ENCODE data around the gene POLR2J3.
"Not testable (repeated sequence)": the region's sequence is repeated elsewhere in the genome, so short reads cannot be mapped to it uniquely, and the experiment has no call there.

Gene POLR2J3

DNA sequence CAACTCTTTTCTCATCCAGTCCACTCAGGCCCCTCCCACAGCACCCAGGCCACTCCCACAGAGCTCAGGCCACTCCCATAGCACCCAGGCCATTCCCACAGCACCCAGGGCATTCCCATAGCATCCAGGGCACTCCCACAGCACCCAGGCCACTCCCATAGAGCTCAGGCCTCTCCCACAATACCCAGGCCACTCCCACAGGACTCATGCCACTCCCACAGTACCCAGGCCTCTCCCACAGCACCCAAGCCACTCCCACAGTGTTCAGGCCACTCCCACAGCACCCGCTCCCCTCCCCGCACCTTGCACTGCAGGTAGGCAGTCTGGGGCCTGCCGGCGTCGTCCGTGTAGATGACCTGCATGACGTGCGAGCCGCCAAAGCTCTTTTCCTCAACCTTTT, 17.5 kb upstream of the POLR2J3 start:
- not testable (repeated sequence) for H3K27ac ChIP-seq

DNA sequence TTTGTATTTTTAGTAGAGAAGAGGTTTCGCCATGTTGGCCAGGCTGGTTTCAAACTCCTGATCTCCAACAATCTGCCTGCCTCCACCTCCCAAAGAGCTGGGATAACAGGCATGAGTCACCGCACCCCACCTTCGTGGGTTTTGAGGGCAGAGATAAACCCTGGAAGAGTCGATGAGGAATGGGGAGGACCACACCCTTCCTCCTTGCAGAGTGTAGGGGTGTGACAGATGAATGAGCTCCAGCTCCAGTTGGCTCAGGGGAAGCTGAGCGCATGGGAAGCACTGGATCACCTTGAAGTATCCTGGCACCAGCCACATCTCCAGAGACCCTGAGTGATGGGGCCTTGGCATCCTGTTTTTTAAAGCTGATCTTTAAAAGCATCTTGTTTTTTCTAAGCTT, 11.1 kb upstream of the POLR2J3 start:
- not testable (repeated sequence) for H3K27ac ChIP-seq

DNA sequence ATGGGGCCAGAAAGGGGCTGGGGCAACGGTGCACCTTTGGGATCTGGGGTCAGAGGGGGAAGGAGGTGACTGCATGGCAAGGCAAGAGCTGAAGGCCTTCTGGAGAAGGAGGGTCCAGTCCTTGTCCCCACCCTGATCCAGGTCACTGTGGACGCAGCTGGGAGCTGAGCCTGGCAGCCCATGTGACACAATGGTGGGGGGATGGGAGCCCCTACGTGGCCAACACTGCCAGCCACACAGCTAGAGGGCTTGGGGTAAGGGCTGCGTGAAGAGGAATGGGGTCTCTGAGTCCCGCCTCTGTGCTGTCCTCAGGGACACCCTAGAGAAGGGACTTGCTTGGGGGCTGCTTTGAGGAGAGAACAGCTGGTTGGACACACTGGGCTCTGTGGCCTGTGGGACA, 9.3 kb upstream of the POLR2J3 start:
- H3K27ac ChIP-seq = not testable (repeated sequence)

DNA sequence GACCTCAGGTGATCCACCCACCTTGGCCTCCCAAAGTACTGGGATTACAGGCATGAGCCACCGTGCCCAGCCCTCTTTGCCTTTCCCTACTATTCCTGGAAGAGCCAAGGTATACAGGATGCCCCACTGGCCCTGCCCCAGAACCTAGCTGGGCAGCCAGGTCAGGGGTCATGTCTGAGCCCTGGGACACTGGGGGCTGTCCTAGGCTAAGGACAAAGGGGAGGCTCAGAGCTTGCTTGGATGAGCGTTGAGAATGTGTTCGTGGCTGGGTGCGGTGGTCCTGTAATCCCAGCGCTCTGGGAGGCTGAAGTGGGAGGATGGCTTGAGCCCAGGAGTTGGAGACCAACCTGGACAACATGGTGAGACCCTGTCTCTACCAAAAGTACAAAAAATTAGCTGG, 6.1 kb upstream of the POLR2J3 start:
- not testable (repeated sequence) for H3K27ac ChIP-seq

DNA sequence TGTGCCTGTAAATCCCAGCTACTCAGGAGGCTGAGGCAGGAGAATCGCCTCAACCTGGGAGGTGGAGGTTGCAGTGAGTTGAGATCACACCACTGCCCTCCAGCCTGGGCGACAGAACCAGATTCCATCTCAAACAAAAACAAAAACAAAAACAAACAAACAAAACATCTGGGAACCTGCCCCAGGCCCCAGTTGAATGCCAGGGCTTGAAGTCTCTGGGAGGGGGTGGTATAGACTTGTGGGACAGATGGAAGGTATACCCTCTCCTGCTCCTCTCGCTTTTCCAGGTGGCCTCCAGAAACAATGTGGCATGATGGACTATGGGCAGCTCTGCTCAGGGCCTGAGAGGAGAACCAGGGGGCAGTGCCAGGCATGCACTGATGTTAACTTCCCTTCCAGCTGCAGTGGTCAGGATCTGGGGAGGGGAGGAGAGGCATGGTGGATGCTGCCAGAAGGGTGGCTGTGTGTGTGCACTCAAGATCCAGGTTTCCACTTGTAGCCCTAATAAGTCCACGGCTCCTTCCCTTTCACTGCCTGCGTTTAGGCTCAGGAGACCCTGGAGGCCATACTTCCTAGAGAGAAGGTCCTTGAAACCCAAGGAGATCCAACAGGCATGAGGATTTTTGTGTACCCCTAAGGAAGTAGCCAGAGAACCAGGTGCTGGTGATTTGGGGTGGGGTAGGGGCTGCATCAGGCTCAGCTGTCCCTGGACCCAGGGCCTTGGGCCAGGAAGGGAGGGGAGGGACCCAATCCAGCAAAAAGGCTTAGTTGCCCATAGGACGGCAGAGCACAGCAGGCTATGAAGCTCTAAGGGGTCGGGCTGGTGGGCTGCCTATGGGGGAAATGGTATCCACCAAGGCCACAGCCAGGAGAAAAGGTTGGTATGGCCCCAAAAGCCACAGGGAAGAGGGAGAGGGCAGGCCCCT, 5.2 kb upstream of the POLR2J3 start:
- H3K27ac ChIP-seq = peak overlapping the region; percentile 63

DNA sequence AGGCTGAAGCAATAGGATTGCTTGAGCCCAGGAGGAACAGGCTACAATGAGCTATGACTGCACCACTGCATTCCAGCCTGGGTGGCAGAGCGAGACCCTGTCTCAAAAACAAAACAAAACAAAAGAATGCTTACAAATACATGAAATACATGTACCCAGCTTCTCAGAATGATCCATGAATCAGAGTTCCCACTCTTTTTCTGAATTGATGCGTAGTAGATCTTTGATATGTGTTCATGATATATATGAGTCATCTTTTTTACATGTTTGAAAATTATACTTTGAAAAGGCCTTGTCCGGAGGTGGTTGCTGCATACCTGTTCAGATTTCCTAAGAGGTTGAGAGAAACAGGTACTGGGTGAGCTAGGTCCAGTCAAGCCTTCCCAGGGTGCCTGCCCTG, 4.0 kb upstream of the POLR2J3 start:
- not testable (repeated sequence) for H3K27ac ChIP-seq

DNA sequence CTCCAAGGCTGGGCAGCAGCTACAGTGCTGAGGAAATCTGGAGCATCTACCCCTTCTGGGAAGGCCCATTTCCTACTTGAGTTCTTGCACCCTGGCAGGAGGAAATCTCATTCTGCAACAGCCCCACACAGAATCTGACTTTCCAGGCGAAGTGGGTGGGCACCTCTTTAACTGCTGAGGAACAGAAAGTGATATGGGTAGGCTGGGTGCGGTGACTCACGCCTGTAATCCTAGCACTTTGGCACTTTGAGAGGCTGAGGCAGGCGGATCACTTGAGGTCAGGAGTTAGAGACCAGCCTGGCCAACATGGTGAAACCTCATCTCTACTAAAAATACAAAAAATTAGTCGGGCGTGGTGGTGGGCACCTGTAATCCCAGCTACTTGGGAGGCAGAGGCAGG, 2.2 kb upstream of the POLR2J3 start:
- not testable (repeated sequence) for H3K27ac ChIP-seq

DNA sequence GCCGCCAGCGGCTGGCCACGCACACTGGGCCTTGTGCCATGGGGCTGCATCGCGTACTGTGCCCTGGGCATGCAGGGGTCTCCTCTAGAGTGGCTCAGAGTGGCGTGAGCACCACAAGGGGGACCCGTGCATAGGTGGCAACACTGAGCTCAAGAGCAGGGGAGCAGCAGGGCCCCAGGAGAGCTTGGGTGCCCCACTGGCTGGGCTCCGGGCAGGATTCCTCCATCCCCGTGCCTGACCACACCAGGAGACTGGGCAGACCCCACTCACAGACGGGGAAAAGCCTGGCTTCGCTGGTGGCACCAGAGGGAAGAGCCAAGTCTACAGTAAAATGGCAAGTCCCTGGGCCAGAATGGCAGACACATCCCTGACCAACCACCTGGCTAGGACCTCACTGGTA, 3.8 kb downstream of the POLR2J3 start:
- not testable (repeated sequence) for H3K27ac ChIP-seq

DNA sequence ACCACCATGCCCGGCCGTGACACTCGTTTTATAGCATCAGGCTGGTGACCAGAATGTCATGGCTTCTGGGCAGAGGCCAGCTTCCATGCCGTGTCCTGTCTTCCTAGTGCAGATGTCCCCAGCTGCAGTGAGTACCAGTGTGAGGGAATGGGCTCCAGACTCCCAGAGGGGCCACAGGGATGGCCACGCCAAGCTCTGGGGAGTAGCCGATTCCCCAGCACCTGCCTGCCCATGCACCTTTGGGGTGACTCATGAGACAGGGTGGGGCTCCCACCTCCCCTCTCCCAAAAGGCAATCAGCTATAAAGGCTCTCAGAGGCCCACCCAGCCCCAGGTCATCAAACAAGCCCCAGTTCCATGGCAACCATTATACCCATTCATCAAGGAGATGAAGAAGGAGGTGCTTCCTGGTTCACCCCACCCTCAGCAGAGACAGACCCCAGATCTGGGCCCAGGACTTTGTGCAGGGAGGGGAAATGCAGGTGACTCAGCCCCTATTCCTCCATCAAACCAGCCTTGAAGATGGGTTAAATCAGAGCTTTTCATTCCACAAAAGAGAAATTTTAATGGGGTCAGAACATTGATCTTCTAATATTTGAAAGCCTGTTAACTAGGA, 21.5 kb downstream of the POLR2J3 start, which contains the start of gene SPDYE2:
Gene SPDYE2, plus strand, starts transcription at position 419 of the 615 bp plus-strand sequence. CDS start 2,030 bp downstream, outside the sequence.
- H3K27ac ChIP-seq = not testable (repeated sequence)

DNA sequence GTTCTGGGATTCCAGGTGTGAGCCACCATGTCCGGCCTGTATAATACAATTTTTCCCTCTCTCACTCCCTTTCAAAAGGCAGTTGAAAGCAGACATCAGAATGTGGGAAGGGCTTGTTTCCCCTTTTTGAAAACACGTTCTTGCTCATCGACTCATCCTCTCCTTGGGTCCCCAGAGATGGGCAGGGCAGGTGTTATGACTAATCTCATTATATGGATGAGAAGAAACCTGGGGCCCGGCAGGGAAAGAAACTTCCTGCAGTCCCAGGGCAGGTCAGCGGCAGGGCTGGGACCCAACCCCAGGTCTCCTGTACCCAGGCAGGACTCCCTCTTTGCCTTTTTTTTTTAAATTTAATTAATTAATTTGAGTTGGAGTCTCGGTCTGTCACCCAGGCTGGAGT, 26.0 kb downstream of the POLR2J3 start:
- not testable (repeated sequence) for H3K27ac ChIP-seq

DNA sequence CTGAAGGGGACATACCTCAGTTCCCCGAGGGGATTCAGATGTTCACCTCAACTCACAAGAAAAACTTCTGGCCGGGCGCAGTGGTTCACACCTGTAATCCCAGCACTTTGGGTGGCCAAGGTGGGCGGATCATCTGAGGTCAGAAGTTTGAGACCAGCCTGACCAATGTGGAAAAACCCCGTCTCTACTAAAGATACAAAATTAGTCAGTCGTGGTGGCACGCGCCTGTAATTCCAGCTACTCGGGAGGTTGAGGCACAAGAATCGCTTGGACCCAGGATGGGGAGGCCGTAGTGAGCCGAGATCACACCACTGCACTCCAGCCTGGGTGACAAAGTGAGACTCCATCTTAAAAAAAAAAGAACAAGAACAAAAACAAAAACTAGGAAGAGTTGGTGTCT, 27.1 kb downstream of the POLR2J3 start:
- H3K27ac ChIP-seq = not testable (repeated sequence)

DNA sequence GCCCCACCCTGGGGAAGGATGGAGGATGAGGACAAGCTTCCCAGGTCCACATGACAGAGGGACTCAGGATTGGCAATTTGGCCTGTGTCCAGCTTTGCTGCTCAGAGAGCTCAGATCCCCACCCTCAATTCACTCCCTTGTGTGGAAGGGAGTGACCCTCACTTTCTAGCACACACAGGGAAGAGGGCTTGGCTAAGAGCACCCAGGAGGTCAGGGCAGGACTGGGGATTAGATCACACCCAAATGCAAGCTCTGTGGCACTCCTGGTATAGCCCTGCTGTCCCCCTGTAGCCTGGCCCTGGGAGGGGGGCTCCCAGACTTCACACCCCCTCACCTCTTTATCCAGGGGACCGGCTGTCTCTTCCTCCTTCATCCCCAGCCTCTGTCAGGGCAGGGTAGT, 28.0 kb downstream of the POLR2J3 start:
- H3K27ac ChIP-seq = not testable (repeated sequence)

DNA sequence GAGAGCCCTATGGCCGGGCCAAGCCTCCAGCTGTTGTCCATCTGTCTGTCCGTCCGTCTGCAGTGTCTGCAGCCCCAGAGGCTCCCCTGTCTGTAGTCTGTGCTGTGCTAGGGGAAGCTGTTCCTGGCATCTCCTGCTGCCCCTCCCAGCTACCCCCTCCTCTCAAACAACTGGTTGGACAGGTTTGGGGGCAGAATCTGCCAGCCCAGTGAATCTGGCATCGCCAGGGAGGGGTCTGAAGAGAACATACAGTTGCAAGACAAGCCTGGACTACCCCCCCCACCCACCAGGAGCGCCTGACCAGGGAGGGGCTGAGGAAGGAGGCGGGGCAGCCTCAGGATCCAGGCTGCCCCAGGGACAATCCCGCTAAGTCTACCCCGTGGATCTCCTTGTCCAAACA, 28.8 kb downstream of the POLR2J3 start, which contains the start of gene UPK3BL2:
Gene UPK3BL2, minus strand, starts transcription at position 101 of the 400 bp plus-strand sequence. Its CDS starts 60 bp downstream, at position 41.
- H3K27ac ChIP-seq = not testable (repeated sequence)

DNA sequence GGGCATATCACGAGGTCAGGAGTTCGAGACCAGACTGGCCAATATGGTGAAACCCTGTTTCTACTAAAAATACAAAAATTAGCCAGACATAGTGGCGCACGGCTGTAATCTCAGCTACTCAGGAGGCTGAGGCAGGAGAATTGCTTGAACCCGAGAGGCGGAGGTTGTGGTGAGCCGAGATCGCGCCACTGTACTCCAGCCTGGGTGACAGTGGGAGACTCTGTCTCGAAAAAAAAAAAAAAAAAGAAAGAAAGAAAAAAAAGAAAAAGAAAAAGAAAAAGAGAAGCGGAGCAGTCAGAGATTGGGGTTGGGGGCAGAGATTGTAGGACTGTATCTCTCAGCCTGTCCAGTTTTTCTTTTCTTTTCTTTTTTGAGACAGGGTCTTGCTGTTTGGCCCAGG, 29.6 kb downstream of the POLR2J3 start:
- not testable (repeated sequence) for H3K27ac ChIP-seq

DNA sequence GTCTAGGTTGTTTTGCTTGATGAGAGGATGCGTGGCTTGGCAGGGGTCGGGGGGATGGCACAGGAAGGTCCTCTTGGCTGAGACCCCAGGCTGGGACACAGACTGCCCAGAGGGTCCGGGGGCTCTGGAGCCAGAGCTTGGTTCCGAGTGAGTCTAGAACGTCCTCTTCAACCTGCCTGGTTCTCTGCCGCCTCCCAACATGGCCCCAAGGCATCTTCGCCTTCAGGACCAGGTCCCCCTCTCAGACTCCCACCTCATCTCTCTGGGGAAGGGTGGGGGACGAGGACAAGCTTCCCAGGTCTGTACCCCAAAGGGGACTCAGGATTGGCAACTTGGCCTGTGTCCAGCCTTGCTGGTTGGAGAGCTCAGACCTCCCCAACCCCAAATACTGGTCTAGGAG, 30.3 kb downstream of the POLR2J3 start:
- H3K27ac ChIP-seq = not testable (repeated sequence)

DNA sequence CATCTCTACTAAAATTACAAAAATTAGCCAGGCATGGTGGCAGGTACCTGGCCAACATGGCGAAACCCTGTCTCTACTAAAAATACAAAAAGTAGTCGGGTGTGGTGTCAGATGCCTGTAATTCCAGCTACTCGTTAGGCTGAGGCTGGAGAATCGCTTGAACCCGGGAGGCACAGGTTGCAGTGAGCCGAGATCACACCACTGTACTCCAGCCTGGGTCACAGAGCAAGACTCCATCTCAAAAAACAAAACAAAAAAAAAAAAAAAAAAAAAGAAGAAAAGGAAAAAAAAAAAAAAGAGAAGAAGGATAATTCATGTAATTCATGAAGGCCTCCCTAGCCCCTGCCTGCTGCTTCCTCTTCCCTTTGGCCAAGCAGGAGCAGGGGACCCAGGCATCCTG, 31.8 kb downstream of the POLR2J3 start:
- H3K27ac ChIP-seq = not testable (repeated sequence)

DNA sequence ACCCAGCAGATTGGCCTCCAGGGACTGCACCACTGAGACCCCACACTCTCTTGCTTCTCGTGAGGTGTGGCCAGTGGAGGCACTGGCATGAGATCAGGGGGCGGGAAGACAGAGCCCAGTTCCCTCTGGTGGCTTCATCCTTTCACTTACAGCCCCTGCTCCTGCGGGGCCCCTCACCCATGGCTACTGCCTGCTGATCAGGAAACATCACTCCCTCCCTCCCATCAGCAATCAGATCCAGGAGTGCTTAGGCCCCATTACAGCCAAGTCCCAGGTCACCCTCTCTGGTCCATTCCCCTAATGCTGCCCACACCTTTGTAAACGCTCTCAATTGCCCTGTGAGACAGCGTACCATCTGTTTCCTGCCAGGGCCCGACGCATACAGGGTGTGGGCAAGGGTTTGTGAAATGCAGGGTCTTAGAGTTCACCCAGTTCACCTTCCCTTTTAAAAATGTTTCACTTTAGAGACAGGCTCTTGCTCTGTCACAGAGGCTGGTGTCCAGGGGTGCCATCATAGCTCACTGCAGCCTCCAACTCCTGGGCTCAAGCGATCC, 37.2 kb downstream of the POLR2J3 start:
- not testable (repeated sequence) for H3K27ac ChIP-seq

DNA sequence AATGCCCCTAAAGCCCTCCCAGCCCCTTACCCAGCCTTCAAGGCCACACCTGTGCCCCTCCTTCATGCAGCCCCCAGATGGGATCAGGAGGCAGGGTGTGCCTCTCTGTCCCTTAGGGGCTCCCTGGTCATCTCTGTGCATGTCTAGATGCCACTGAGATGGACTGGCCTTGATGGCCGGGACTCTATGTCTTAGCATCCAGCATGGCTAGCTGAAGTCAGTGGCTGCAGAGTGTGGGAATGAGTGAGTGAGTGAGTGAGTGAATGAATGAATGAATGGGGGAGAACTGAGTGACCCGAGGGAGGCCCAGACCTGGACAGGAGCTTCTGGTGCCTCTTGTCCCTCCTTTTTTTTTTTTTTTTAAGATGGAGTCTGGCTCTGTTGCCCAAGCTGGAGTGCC, 40.3 kb downstream of the POLR2J3 start:
- H3K27ac ChIP-seq = not testable (repeated sequence)

DNA sequence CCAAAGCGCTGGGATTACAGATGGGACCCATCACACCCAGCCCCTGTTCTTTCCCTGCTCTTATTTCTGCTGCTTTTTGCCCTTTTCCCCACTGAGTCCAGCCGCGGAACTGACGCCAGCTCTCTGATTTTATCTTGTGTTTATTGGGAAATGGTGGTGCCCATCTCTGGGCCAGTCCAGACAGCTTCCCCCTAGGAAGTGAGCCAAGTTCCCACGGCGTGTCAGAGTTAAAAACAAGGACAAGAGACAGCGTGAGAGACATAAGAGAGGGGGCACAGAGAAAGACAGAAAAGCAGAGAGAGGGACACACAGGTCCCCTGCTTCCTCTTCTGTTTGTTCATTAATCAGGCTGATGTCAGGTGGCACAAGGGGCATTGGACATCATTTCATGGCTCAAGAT, 40.8 kb downstream of the POLR2J3 start:
- not testable (repeated sequence) for H3K27ac ChIP-seq

DNA sequence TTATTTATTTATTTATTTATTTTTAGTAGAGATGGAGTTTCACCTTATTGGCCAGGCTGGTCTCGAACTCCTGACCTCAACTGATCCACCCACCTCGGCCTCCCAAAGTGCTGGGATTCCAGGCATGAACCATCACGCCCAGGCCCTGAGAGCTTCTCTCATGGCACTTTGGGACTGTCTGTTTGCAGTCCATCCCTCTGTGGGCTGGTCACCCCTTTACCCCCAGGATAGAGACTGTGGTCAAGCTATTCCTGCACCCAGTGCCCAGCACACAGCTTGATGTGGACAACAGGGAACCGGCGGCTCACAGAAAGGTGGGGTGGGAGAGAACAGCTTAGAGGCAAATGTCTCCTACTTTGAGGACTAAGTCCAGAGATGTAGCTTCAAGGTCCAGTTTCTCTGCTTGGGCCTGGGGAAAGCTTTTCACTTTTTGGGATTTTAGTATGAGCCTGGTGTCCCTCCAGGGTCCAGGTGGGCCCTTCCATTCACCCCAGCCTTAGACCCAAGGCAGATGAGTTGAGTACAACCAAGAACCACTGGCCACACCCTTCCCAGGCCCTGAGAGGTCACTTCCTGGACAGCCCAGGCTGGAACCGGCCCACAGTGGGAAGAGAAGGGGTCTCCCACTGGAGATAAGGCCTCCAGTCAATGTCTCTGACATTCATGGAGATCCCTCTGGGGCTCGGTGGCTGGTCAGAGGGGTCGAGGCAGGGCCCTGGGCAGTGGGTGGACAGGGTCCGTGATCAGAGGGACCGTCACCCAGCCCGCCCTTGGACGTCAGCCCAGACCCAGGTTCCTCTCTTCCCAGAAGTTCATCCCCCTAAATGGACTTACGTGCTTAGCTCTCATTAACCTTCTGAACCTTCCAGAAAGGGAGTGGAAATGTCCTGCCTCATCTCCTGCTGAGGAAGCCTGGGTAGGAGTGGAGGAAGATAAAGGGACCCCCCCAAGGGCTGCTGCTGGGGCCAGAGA, 44.3 kb downstream of the POLR2J3 start:
- not testable (repeated sequence) for H3K27ac ChIP-seq

DNA sequence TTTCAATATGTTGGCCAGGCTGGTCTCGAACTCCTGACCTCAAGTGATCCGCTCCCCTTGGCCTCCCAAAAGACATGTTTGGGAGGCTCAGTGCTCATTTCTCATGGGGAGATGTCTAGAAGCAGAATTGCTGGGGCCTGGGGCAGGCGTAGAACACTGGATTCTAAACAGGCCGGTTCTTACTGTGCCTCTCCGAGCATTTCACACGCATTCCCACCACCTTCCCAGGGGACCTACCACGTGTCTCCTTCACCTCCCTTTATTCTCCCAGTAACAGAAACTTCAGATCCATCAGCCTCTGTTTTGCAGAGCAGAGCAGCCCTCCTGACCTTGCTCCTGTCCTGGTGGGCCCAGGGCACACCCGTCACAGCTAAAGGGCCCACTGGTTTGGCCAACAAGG, 45.2 kb downstream of the POLR2J3 start:
- H3K27ac ChIP-seq = not testable (repeated sequence)

DNA sequence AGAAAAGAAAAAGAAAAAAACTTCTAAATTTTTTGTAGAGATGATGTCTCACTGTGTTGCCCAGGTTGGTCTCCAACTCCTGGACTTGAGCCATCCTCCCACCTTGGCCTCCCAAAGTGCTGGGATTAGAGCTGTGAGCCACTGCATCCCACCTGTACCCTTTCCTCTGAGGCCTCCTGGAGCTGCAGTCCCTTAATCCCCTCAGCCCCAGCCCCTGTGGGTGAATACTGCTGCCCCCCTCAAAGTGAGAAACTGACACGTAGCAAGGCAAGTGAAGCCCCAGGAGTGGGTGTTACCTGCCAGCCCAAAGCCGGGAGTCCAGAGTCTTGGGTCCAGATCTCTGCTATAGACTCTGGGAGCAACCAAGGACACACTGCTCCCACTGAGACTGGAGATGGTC, 47.6 kb downstream of the POLR2J3 start:
- not testable (repeated sequence) for H3K27ac ChIP-seq
